ENCODE measurements around the gene FSD2. TPM values are rescaled to one million over a fixed set of nuclear protein-coding genes. Genes with fewer than 3 reads are reported as not detected.

Gene FSD2
- polyA plus RNA-seq, 4 donors, result 0.18 to 0.45 TPM; not detected in 2

DNA sequence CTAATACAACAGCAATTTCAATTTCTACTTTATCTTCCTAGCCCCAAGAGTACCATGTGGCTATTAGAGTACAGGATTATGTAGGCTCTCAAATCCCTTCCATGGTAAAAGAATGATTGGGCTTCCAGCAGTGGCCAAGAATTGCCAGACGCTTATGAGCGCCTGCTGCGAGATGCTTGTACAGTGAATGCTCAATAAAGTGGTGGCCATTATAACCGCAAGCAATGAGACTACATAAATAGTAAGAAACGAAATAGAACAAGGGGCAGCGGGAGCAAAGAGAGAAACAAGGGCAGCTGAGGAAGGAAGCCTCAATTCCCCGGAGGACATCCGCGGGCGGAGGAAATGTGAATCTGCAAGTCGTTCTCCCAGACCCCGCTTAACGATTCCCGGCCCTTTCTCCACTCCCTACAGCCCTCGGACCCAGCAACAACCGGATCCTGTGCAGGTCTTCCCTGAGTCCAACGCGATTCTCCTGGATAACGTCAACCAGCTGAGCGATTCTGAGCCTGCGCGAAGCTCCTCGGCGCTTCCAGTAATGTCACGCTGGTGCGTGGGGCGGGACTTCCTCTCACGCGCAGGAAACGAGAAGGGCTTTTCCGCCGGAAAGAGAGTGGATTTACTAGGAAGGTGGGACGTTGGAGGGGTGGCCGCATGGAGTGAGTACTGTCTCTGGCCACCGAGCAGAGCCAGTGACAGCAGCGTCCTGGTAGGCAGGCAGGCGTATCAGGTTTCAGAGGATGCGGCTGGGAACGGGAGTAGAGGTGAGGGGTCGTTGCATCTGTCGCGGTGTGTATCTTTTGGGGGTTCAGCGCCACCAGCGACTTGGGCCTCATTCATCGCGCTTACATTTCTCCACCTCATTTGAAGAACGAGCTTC, 55.7 kb downstream of the FSD2 start:
- peaks cover 0 to 6% (median 0%) of the 10 kb centered on the region in 3 donors for H3K36me3 ChIP-seq (ENCODE audit: control insufficient read depth in 3 of 3, insufficient read depth in 2 of 3, low read depth in 1 of 3, low read length in 3 of 3)
- FAIRE-seq (no peak), DNase-seq (peak; percentile 94 to 97)
- peak overlapping the region; percentile 58 to 92 (median 71) for H3K4me3 ChIP-seq (ENCODE audit: low read depth in 1 of 3, low read length in 3 of 3)
- H3K4me1 ChIP-seq (ENCODE audit: control insufficient read depth in 3 of 3, insufficient read depth in 2 of 3, low read depth in 1 of 3, low read length in 2 of 3), result peaks cover 4 to 13% (median 10%) of the 10 kb centered on the region in 3 donors
- 0 to 1% (median 0%) methylated on average over 47 of the region's 47 CpGs for WGBS, 3 donors
- H3K27ac ChIP-seq (ENCODE audit: low read depth in 1 of 3, low read length in 2 of 3), result peak overlapping the region; percentile 79 to 95 (median 92)
- no peaks in the 10 kb centered on the region for H3K27me3 ChIP-seq (ENCODE audit: control insufficient read depth in 3 of 3, insufficient read depth in 3 of 3, low read length in 3 of 3)
- H3K9me3 ChIP-seq (ENCODE audit: control insufficient read depth in 2 of 2, insufficient read depth in 1 of 2, low read depth in 1 of 2, low read length in 1 of 2), result no peaks in the 10 kb centered on the region

DNA sequence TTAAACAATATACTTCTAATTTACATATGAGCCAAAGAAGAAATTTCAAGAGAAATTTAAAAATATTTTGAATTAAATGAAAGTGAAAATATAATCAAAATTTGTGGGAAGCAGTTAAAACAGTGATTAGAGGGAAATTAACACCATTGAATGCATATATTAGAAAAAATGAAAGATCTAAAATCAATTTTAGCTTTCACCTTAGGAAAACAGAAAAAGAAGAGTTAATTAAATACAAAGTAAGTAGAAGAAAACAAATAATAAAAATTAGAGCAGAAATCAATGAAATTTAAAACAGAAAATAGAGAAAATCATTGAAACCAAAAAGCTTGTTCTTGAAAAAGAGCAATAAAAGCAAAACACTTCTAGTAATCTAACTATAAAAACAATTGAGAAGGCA, 57.6 kb downstream of the FSD2 start:
- no peak overlapping the region for H3K27ac ChIP-seq (ENCODE audit: low read depth in 1 of 3, low read length in 2 of 3)
- FAIRE-seq, result no peak
- peaks cover 0 to 6% (median 0%) of the 10 kb centered on the region in 3 donors for H3K36me3 ChIP-seq (ENCODE audit: control insufficient read depth in 3 of 3, insufficient read depth in 2 of 3, low read depth in 1 of 3, low read length in 3 of 3)
- DNase-seq, result no peak
- no peak overlapping the region for H3K4me3 ChIP-seq (ENCODE audit: low read depth in 1 of 3, low read length in 3 of 3)
- peaks cover 4 to 13% (median 10%) of the 10 kb centered on the region in 3 donors for H3K4me1 ChIP-seq (ENCODE audit: control insufficient read depth in 3 of 3, insufficient read depth in 2 of 3, low read depth in 1 of 3, low read length in 2 of 3)
- no peaks in the 10 kb centered on the region for H3K27me3 ChIP-seq (ENCODE audit: control insufficient read depth in 3 of 3, insufficient read depth in 3 of 3, low read length in 3 of 3)
- no peaks in the 10 kb centered on the region for H3K9me3 ChIP-seq (ENCODE audit: control insufficient read depth in 2 of 2, insufficient read depth in 1 of 2, low read depth in 1 of 2, low read length in 1 of 2)

DNA sequence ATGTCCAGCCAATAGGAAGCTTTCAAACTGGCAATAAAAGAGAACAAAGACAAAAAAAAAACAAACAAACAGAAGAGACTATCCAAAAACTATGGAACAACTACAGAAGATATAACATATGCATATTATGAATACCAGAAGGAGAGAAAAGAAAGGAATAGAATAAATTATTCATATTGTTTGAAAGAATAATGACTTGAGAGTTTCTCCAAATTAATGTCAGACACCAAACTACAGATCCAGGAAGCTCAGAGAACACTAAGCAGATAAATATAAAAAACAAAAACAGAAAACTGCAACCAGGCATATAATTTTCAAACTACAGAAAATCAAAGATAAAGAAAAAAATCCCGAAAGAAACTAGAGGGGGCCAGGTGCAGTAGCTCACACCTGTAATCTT, 62.1 kb downstream of the FSD2 start:
- whole genome bisulfite sequencing, 3 donors, result 83 to 94% (median 91%) methylated on average over 1 of the region's 1 CpG
- no peak for FAIRE-seq
- H3K36me3 ChIP-seq (ENCODE audit: control insufficient read depth in 3 of 3, insufficient read depth in 2 of 3, low read depth in 1 of 3, low read length in 3 of 3), result no peaks in the 10 kb centered on the region

DNA sequence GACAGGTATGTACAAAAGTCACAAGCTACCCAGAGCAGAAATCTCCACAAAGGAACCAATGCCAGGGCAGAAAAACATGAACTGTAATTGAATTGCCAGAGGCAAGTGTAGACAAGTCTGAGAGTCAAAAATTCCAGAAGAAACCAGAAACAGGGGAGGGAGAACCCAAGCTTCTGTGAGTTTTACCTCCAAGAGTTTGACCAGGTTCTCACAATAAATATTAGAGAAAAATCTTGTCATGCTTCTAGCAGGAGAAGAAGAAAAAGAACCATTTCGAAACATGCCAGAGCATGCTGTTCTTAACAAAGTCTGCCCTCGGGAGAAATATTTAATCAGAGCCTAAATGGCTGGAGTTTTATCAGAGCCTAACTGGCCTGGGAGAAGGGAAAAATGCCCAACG, 63.7 kb downstream of the FSD2 start:
- WGBS, 3 donors, result 85 to 92% (median 91%) methylated on average over 3 of the region's 3 CpGs
- no peak for FAIRE-seq

More for the DNA sequence above, 62.1 kb downstream of the FSD2 start:
- no peaks in the 10 kb centered on the region for H3K27me3 ChIP-seq (ENCODE audit: control insufficient read depth in 3 of 3, insufficient read depth in 3 of 3, low read length in 3 of 3)
- H3K4me3 ChIP-seq (ENCODE audit: low read depth in 1 of 3, low read length in 3 of 3), result no peak overlapping the region
- no peaks in the 10 kb centered on the region for H3K4me1 ChIP-seq (ENCODE audit: control insufficient read depth in 3 of 3, insufficient read depth in 2 of 3, low read depth in 1 of 3, low read length in 2 of 3)
- no peak overlapping the region for H3K27ac ChIP-seq (ENCODE audit: low read depth in 1 of 3, low read length in 2 of 3)
- no peaks in the 10 kb centered on the region for H3K9me3 ChIP-seq (ENCODE audit: control insufficient read depth in 2 of 2, insufficient read depth in 1 of 2, low read depth in 1 of 2, low read length in 1 of 2)
- DNase-seq, result no peak

DNA sequence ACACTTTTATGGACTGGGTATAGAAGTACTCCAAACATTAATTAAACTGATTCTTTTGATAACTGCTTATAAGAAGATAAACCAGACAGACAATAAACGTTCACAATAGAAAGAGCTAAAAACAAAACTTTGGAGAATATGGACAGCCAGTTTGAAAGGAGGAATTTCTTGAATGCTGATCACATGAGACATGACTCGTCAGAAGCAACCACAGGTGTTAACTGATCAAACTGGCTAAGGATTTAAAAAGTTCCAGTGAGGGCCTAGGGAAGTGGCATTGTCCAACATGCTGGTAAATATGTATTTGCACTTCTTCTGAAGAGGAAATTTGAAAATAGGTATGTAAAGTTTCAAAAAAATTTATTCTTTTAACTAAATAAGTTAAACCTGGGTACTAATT, 66.8 kb downstream of the FSD2 start:
- WGBS, 3 donors, result 47 to 68% (median 58%) methylated on average over 2 of the region's 2 CpGs
- Histone ChIP-seq H3K4me3 (ENCODE audit: low read depth in 1 of 3, low read length in 3 of 3) (no peak overlapping the region), H3K4me1 (ENCODE audit: control insufficient read depth in 3 of 3, insufficient read depth in 2 of 3, low read depth in 1 of 3, low read length in 2 of 3) (no peaks in the 10 kb centered on the region), H3K27ac (ENCODE audit: low read depth in 1 of 3, low read length in 2 of 3) (no peak overlapping the region), H3K36me3 (ENCODE audit: control insufficient read depth in 3 of 3, insufficient read depth in 2 of 3, low read depth in 1 of 3, low read length in 3 of 3) (no peaks in the 10 kb centered on the region), H3K9me3 (ENCODE audit: control insufficient read depth in 2 of 2, insufficient read depth in 1 of 2, low read depth in 1 of 2, low read length in 1 of 2) (no peaks in the 10 kb centered on the region), H3K27me3 (ENCODE audit: control insufficient read depth in 3 of 3, insufficient read depth in 3 of 3, low read length in 3 of 3) (no peaks in the 10 kb centered on the region)
- DNase-seq (no peak), FAIRE-seq (no peak)

More for the DNA sequence above, 63.7 kb downstream of the FSD2 start:
- Histone ChIP-seq H3K36me3 (ENCODE audit: control insufficient read depth in 3 of 3, insufficient read depth in 2 of 3, low read depth in 1 of 3, low read length in 3 of 3) (no peaks in the 10 kb centered on the region), H3K9me3 (ENCODE audit: control insufficient read depth in 2 of 2, insufficient read depth in 1 of 2, low read depth in 1 of 2, low read length in 1 of 2) (no peaks in the 10 kb centered on the region), H3K27me3 (ENCODE audit: control insufficient read depth in 3 of 3, insufficient read depth in 3 of 3, low read length in 3 of 3) (no peaks in the 10 kb centered on the region), H3K27ac (ENCODE audit: low read depth in 1 of 3, low read length in 2 of 3) (no peak overlapping the region), H3K4me3 (ENCODE audit: low read depth in 1 of 3, low read length in 3 of 3) (no peak overlapping the region), H3K4me1 (ENCODE audit: control insufficient read depth in 3 of 3, insufficient read depth in 2 of 3, low read depth in 1 of 3, low read length in 2 of 3) (no peaks in the 10 kb centered on the region)
- no peak for DNase-seq

DNA sequence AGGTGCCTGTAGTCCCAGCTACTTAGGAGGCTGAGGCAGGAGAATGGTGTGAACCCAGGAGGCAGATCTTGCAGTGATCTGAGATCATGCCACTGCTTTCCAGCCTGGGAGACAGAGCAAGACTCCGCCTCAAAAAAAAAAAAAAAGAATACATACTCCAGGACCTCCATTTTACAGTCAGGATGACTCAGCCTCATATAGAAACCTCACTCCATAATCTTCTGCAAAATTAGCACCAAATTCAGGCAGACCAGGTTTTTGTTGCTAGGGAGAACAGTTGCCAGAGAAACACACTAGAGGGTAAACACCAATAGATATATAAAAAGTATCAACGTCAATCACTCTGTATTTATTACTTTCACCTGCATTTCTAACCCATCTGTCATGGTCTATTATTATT, 67.9 kb downstream of the FSD2 start:
- WGBS, 3 donors, result 69 to 91% (median 78%) methylated on average over 2 of the region's 2 CpGs
- H3K9me3 ChIP-seq (ENCODE audit: control insufficient read depth in 2 of 2, insufficient read depth in 1 of 2, low read depth in 1 of 2, low read length in 1 of 2), result no peaks in the 10 kb centered on the region

DNA sequence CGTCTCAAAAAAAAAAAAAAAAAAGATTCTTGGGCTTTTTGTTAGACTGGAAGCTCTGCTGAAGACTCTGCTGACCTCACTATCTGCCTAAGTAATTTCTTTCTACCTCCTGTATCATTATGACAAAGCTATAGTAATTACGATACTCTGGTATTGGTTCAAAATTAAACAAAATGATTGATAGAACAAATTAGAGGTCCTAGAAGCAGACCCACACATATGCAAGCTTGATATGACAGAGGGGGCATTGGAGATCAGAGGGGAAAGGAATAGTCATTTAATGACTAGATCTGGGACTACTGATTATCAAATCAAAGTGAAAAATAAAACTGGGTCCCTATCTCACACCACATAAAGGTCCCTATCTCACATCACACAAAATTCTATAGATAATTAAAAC, 74.3 kb downstream of the FSD2 start:
- DNase-seq, result no peak
- H3K27ac ChIP-seq (ENCODE audit: low read depth in 1 of 3, low read length in 2 of 3), result no peak overlapping the region
- H3K36me3 ChIP-seq (ENCODE audit: control insufficient read depth in 3 of 3, insufficient read depth in 2 of 3, low read depth in 1 of 3, low read length in 3 of 3), result no peaks in the 10 kb centered on the region
- H3K4me1 ChIP-seq (ENCODE audit: control insufficient read depth in 3 of 3, insufficient read depth in 2 of 3, low read depth in 1 of 3, low read length in 2 of 3), result no peaks in the 10 kb centered on the region
- no peak for FAIRE-seq
- H3K4me3 ChIP-seq (ENCODE audit: low read depth in 1 of 3, low read length in 3 of 3), result no peak overlapping the region
- no peaks in the 10 kb centered on the region for H3K27me3 ChIP-seq (ENCODE audit: control insufficient read depth in 3 of 3, insufficient read depth in 3 of 3, low read length in 3 of 3)
- H3K9me3 ChIP-seq (ENCODE audit: control insufficient read depth in 2 of 2, insufficient read depth in 1 of 2, low read depth in 1 of 2, low read length in 1 of 2), result no peaks in the 10 kb centered on the region
- WGBS, 3 donors, result 72 to 98% (median 88%) methylated on average over 2 of the region's 2 CpGs

More for the DNA sequence above, 67.9 kb downstream of the FSD2 start:
- H3K27me3 ChIP-seq (ENCODE audit: control insufficient read depth in 3 of 3, insufficient read depth in 3 of 3, low read length in 3 of 3), result no peaks in the 10 kb centered on the region
- no peaks in the 10 kb centered on the region for H3K4me1 ChIP-seq (ENCODE audit: control insufficient read depth in 3 of 3, insufficient read depth in 2 of 3, low read depth in 1 of 3, low read length in 2 of 3)
- no peak for FAIRE-seq
- no peak overlapping the region for H3K27ac ChIP-seq (ENCODE audit: low read depth in 1 of 3, low read length in 2 of 3)
- DNase-seq, result no peak
- H3K4me3 ChIP-seq (ENCODE audit: low read depth in 1 of 3, low read length in 3 of 3), result no peak overlapping the region
- H3K36me3 ChIP-seq (ENCODE audit: control insufficient read depth in 3 of 3, insufficient read depth in 2 of 3, low read depth in 1 of 3, low read length in 3 of 3), result no peaks in the 10 kb centered on the region

DNA sequence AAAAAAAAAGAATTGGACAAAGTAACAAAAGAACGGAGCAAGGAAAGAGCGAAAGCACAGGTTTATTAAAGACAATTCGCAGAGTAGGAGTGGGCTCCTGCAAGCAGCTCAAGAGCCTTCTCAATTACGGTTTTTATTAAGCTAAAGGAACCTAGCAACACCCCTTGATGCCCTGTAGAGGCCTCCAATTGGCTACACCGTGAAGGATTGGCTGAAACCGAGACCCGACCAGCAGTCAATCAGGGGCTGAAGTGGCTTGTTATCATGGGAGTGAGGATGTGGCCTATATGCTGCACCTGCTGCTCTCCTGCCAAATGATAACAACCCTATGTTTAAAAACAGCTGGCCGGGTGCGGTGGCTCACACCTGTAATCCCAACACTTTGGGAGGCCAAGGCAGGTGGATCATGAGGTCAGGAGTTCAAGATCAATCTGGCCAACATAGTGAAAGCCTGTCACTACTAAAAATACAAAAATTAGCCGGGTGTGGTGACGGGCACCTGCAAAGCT, 75.8 kb downstream of the FSD2 start:
- Histone ChIP-seq H3K4me1 (ENCODE audit: control insufficient read depth in 3 of 3, insufficient read depth in 2 of 3, low read depth in 1 of 3, low read length in 2 of 3) (no peaks in the 10 kb centered on the region), H3K4me3 (ENCODE audit: low read depth in 1 of 3, low read length in 3 of 3) (no peak overlapping the region), H3K27me3 (ENCODE audit: control insufficient read depth in 3 of 3, insufficient read depth in 3 of 3, low read length in 3 of 3) (no peaks in the 10 kb centered on the region), H3K36me3 (ENCODE audit: control insufficient read depth in 3 of 3, insufficient read depth in 2 of 3, low read depth in 1 of 3, low read length in 3 of 3) (no peaks in the 10 kb centered on the region), H3K9me3 (ENCODE audit: control insufficient read depth in 2 of 2, insufficient read depth in 1 of 2, low read depth in 1 of 2, low read length in 1 of 2) (no peaks in the 10 kb centered on the region), H3K27ac (ENCODE audit: low read depth in 1 of 3, low read length in 2 of 3) (no peak overlapping the region)
- FAIRE-seq (no peak), DNase-seq (no peak)
- WGBS, 3 donors, result 89 to 92% (median 92%) methylated on average over 11 of the region's 11 CpGs

All from small intestine (tissue), 7 donors.